NCI-H1694 treated with DMSO at 0.1 percent for 48 hours (cell line): Measurements from ENCODE around the gene VOPP1.

Experiments used
- DNase-seq: peaks from one replicate; lab custom pipeline; 2025; lab: John Stamatoyannopoulos, UW

Gene VOPP1

DNA sequence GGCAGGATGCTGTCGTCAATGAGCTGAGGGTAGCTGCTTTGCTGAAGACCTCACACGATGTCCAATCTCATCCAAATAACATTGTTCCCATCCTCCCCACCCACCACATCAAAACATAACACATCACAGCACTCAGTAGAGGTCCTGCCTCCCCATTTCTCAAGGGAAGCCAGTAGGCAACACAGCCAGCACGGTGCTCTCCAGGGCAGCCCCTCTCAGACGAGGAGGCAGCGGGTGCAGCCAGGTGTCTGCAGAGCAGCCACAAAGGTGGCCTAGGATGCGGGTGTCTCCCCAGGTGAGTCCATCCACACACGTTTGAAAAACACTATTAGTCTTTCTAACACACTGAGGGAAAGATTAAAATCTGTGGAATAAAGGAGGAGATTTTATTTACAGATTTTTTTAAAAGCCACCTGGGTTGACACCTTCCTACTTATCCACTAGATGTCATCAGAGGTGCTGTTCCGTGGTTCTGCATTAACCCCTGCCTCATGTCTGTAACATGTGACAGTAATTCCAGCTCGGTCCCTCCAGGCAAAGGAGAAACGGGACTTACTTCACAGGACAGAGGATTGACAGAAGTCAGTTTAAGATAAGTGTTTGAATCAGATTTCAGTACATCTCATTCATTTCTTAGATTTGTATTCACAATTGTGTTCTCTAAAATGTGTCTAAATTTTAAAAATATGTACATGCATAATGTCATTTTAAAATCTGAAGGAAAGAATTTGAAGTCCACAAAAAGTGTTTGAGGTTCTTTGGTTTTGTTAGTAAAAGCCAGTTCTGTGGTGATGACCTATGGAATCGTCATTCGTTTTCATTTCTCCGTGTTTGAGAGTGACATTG is 139.1 kb downstream of the VOPP1 start:
- peak; percentile 46 for DNase-seq

DNA sequence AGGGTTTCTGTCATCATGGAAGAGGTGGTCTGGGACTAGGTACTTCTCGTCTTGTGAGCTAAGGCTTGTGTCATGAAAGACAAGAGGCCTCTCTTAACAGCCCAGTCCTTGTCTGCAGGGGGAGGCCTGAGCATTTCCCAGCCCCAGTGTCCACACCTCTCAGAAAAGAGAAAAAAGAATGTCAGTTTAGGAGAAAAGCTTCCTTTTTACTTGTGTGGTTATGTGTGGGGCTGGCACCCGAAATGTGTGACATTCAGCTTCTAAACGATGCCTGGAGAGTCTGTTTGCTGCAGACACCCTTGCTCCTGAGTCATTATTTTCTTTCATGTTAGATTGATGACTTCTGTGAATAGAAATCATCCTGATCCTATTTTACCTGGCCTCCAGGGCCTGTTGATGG is 139.8 kb downstream of the VOPP1 start:
- no peak for DNase-seq

GRCh38 chr7:55431898-55432297 is 140.4 kb downstream of the VOPP1 start:
- no peak for DNase-seq

DNA sequence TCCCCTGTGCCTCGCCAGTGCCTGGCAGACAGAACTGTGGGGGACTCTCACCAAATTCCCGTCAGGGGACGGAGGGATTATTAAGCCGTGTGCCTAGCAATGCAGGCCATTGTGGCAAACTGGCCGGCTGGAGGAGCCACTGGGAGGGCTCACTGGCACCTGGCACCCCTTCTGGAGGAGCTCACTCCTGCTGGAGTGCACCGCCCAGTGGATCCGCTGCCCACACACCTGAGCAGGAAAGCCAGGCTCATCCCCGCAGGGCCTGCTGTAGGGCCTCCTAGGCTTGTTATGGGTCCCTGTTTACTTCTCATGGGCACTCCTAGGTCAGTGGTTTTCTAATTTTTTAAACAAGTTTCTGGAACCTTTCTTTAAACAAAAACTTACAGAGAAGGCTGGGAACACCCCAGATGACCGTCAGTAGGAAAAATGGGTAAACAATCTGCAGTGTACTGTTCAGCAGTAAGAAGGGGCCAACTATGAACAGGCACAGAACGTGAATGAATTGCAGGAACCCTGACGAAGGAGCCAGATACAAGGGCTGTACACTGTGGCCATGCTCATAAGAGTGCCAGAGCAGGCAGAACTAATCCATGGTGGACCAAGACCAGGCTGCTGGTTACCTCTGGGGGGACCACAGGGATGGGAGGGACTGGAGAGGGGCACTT is 142.3 kb downstream of the VOPP1 start:
- DNase-seq: no peak

GRCh38 chr7:55427800-55428199 is 144.5 kb downstream of the VOPP1 start:
- DNase-seq: no peak

DNA sequence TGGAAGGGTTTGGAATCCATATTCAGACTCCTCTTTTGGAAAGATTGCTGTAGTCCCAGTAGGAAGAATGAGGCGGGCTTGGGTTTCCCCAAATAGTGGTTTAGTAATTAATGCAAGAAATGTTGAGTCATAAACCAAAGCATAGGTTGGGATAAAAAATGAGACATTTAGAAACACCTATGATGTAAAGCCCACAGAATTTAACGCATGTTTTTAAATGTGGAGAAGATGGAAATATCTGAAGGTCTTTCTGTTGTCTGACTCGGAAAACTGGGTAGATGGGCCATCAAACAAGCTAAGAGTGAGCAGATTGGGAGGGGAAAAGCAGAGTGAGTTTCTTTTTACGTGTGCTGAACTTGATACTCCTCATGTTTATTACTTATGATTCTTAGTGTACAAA is 145.0 kb downstream of the VOPP1 start:
- no peak for DNase-seq

GRCh38 chr7:55426676-55427075 is 145.6 kb downstream of the VOPP1 start:
- no peak for DNase-seq

DNA sequence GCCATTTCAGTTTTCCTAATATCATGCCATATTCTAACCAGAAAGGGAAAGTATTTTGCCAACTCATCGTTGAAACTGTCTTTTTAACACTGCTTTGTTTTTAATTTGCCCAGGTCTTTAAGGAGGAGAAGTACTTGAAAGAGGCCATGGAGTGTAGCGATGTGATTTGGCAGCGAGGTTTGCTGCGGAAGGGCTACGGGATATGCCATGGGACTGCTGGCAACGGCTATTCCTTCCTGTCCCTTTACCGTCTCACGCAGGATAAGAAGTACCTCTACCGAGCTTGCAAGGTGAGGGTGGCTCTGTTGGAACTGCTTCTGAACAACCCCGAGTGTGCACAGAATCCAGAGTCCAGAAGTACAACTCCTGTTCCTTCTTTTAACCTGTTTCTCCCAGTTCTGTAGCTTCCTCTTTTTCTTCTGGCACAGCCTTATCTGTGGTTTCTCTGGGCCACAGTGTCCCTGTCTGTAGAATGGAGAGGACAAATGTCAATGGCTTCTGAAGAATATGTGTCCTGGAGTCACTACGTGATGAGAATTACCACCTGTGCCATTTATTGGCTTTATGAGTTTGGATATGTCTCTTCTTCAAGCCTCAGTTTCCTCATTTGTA is 147.1 kb downstream of the VOPP1 start:
- no peak for DNase-seq

GRCh38 chr7:55423891-55424290 is 148.4 kb downstream of the VOPP1 start:
- DNase-seq: no peak

DNA sequence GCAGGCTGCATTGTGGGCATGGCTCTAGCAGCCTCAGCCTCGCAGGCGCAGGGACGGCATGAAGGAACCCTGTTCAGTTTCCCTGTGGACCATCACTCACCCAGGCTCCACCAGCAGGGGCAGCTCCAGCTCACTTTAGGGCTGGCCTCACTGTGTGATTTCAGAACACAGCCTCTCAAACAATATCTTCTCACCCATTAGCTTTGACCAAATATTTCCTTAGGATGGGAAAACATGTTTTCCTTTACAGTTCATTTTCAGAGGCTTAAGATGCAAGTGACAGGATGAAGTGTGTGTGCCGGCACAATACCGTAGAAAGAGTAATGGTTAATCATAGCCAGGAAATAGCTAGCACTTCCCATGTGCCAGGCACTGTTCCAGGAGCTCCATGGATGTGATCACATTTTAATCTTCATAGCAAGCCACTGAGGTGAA is 149.0 kb downstream of the VOPP1 start:
- DNase-seq: no peak
